HepG2 (cell line): ENCODE measurements around the gene DLX3. TPM values are rescaled to one million over a fixed set of nuclear protein-coding genes. Genes with fewer than 3 reads are reported as not detected.
A peak's percentile ranks its signal among the peaks of the same experiment; 100 is the strongest.

Experiments
- ATAC-seq: fragments of 200-7000 bp; cut with Tn5 transposase; 3 replicates; pipeline ENCODE4 v1.9.1; 2020; ENCODE audit warnings: mild to moderate bottlenecking, moderate library complexity
- BruUV-seq: library from RNA; stranded (reverse); fragments of 400-500 nt; replicated peaks from 2 replicates; lab custom pipeline; 2021; lab: Mats Ljungman, UMichigan
- CTCF ChIA-PET: fragments of 300-600 bp; formaldehyde crosslinking; extraction: SDS; loops from one replicate; lab custom pipeline; 2021; ENCODE audit warnings: low total read pairs, inconsistent platforms, low intra/inter-chr PET ratio; lab: Yijun Ruan, JAX
- POLR2A ChIA-PET: fragments of 350-600 bp; sonication (Branson Sonifier 250); formaldehyde crosslinking; loops from one replicate; lab custom pipeline; 2020; ENCODE audit warnings: antibody characterized with exemption, inconsistent platforms; lab: Yijun Ruan, JAX
- DNase-seq: peaks from one replicate; pipeline ENCODE4 v3.0.0-alpha.2; 2015; ENCODE audit warnings: low spot score
- FAIRE-seq: peaks from 3 replicates; lab custom pipeline; 2011; peaks lifted over from hg19 to GRCh38; lab: Jason Lieb, UNC
- H2AFZ ChIP-seq: one replicate; pipeline ENCODE4 v1.6.1; 2011; ENCODE audit warnings: low read length, inconsistent platforms
- H3K27ac ChIP-seq: fragments of 300-600 bp; 3 replicates; pipeline ENCODE4 v1.8.0; 2011; ENCODE audit warnings: mixed run types, mild to moderate bottlenecking, mixed read lengths, low read length, inconsistent platforms; ENCODE audit not compliant: insufficient read depth; ENCODE audit errors: extremely low read length
- H3K27me3 ChIP-seq, 2 experiments: fragments of 200-600 bp in 1 of 2; 2 replicates in 1 of 2; 3 replicates in 1 of 2; pipeline versions ENCODE4 v1.6.0 to v1.8.0; 2011; ENCODE audit warnings: low read length in 2 of 2, mild to moderate bottlenecking in 2 of 2, moderate library complexity in 2 of 2, inconsistent platforms in 1 of 2; ENCODE audit not compliant: insufficient read depth in 2 of 2, control insufficient read depth in 1 of 2
- H3K36me3 ChIP-seq, 2 experiments: fragments of 200-600 bp in 1 of 2; replicated peaks in 1 of 2; 2 replicates in 1 of 2; 3 replicates in 1 of 2; pipeline versions ENCODE4 v1.5.1 to v1.8.0; 2011; ENCODE audit warnings: low read length in 2 of 2, inconsistent platforms in 1 of 2; ENCODE audit not compliant: insufficient read depth in 2 of 2, control insufficient read depth in 1 of 2
- H3K4me1 ChIP-seq: 2 replicates; pipeline ENCODE4 v1.5.1; 2012; ENCODE audit warnings: low read length, inconsistent platforms; ENCODE audit not compliant: insufficient read depth
- H3K4me2 ChIP-seq: 2 replicates; pipeline ENCODE4 v1.6.0; 2011; ENCODE audit warnings: low read depth, low read length, inconsistent platforms
- H3K4me3 ChIP-seq, 3 experiments: fragments of 200-600 bp in 1 of 3; sonication (generic), shearing (Covaris generic) in 1 of 3; replicated peaks in 1 of 3; 2 replicates each; pipeline ENCODE4 v1.5.1; 2011 to 2016; ENCODE audit warnings: low read length in 3 of 3, inconsistent platforms in 2 of 3, low read depth in 2 of 3, mild to moderate bottlenecking in 2 of 3, control low read depth in 1 of 3, mixed read lengths in 1 of 3; ENCODE audit not compliant: insufficient read depth in 1 of 3
- H3K79me2 ChIP-seq: one replicate; pipeline ENCODE4 v1.6.1; 2011; ENCODE audit warnings: low read length, inconsistent platforms; ENCODE audit not compliant: insufficient read depth
- H3K9ac ChIP-seq: 2 replicates; pipeline ENCODE4 v1.6.0; 2011; ENCODE audit warnings: mild to moderate bottlenecking, low read depth, low read length, inconsistent platforms; ENCODE audit not compliant: insufficient read depth
- H3K9me3 ChIP-seq: 2 replicates; pipeline ENCODE4 v1.5.1; 2012; ENCODE audit warnings: mild to moderate bottlenecking, low read length
- H4K20me1 ChIP-seq: 2 replicates; pipeline ENCODE4 v1.6.0; 2011; ENCODE audit warnings: inconsistent platforms, mild to moderate bottlenecking, low read length, moderate library complexity; ENCODE audit not compliant: insufficient read depth
- ZEB1 ChIP-seq: IDR thresholded peaks from 2 replicates; pipeline ENCODE4 v1.6.1; 2012; ENCODE audit warnings: mild to moderate bottlenecking, low read depth, inconsistent platforms; ENCODE audit not compliant: insufficient replicate concordance
- ZNF224 ChIP-seq: sonication (generic); formaldehyde crosslinking; IDR thresholded peaks from 2 replicates; pipeline ENCODE4 v1.5.0; 2020; ENCODE audit warnings: mild to moderate bottlenecking, missing genetic modification reagents
- ZNF24 ChIP-seq: fragments of 450-650 bp; IDR thresholded peaks from 2 replicates; pipeline ENCODE4 v1.6.1; 2017; ENCODE audit warnings: antibody characterized with exemption, mild to moderate bottlenecking
- ZNF276 ChIP-seq: sonication (generic); formaldehyde crosslinking; IDR thresholded peaks from 2 replicates; pipeline ENCODE4 v1.4.0; 2020; ENCODE audit warnings: mild to moderate bottlenecking, low read depth, missing genetic modification reagents
- ZNF432 ChIP-seq: sonication (generic); formaldehyde crosslinking; IDR thresholded peaks from 2 replicates; pipeline ENCODE4 v1.5.0; 2020; ENCODE audit warnings: missing genetic modification reagents, mild to moderate bottlenecking, borderline replicate concordance
- WGBS: methylation state at CpG from one replicate; pipeline ENCODE4 v1.1.6; 2017; ENCODE audit warnings: low lambda C conversion rate; 5-methylcytosine and 5-hydroxymethylcytosine counted together
- in situ Hi-C: cut with HindIII; loops from 2 replicates; pipeline ENCODE4 v1.10.0; 2017; ENCODE audit warnings: low pct_unique_long_range_greater_than_20kb; ENCODE audit not compliant: extremely low pct_ligation_motif_present
- intact Hi-C: fragments of 100-400 bp; cut with micrococcal nuclease; formaldehyde crosslinking; loops from one replicate; pipeline ENCODE4 v1.10.0; 2022; ENCODE audit not compliant: unreplicated experiment
- polyA plus RNA-seq, 8 experiments: library from polyadenylated mRNA; depleted of rRNA in 3 of 8; stranded (reverse) in 7 of 8; unstranded in 1 of 8; fragments of >200 nt; fragmentation: Illumina TruSeq in 4 of 8; extraction: Trizol in 4 of 8; gene quantifications; 2 replicates each; pipeline versions ENCODE4 v1.2.1 to v1.2.3, GENCODE V29; 2011 to 2016; ENCODE audit warnings: low read depth in 4 of 8, missing spikeins in 1 of 8, mixed read lengths in 1 of 8; ENCODE audit not compliant: insufficient read depth in 1 of 8
- total RNA-seq, 5 experiments: library from RNA; depleted of rRNA; stranded (reverse); fragments of >200 nt; fragmentation: Illumina TruSeq; extraction: Trizol; gene quantifications; 2 replicates each; pipeline ENCODE4 v1.2.3, GENCODE V29; 2016; ENCODE audit warnings: low read depth in 1 of 5

Gene DLX3
- total and polyA plus RNA-seq, 2 of the 13 experiments (the other 11 are each of a cell fraction or from before 2014, with no cell fraction given), result 0.03 TPM; not detected in 1

GRCh38 chr17:50014471-50015088 is 19.6 kb upstream of the DLX3 start:
- H3K4me2 ChIP-seq, result no peak overlapping the region
- TF ChIP-seq ZNF276 (CRISPR knock-in tag) (no peak), ZEB1 (no peak)
- CTCF ChIA-PET, result no interaction called here
- FAIRE-seq (no peak), DNase-seq (no peak), ATAC-seq (no peak)
- H3K9me3 ChIP-seq, result peaks cover 3% of the 10 kb centered on the region; the same call in 1 of the 2 replicates
- H3K9ac ChIP-seq, result no peak overlapping the region
- no peaks in the 10 kb centered on the region for H3K79me2 ChIP-seq
- WGBS, result 0% methylated on average over 1 of the region's 1 CpG
- no peaks in the 10 kb centered on the region for H4K20me1 ChIP-seq
- no peak overlapping the region for H3K27ac ChIP-seq
- POLR2A ChIA-PET, result no interaction called here
- in situ Hi-C loops, result no loop called here
- no peaks in the 10 kb centered on the region for H3K4me1 ChIP-seq
- no peaks in the 10 kb centered on the region for H3K27me3 ChIP-seq
- no TSS peak for BruUV-seq
- H3K36me3 ChIP-seq, result no peaks in the 10 kb centered on the region
- no peak overlapping the region for H3K4me3 ChIP-seq
- intact Hi-C loops, result no loop called here
- H2AFZ ChIP-seq, result no peak overlapping the region

GRCh38 chr17:50013079-50013478 is 18.1 kb upstream of the DLX3 start:
- in situ Hi-C loops, result no loop called here
- no TSS peak for BruUV-seq
- H3K4me1 ChIP-seq, result no peaks in the 10 kb centered on the region
- ATAC-seq, result no peak
- no peak overlapping the region for H2AFZ ChIP-seq
- no peak for FAIRE-seq
- TF ChIP-seq ZNF432 (CRISPR knock-in tag) (no peak), ZNF24 (no peak), ZNF224 (peak; percentile 84)
- H3K79me2 ChIP-seq, result no peaks in the 10 kb centered on the region
- no peak for DNase-seq
- no peaks in the 10 kb centered on the region for H3K27me3 ChIP-seq
- no peak overlapping the region for H3K4me2 ChIP-seq
- CTCF ChIA-PET, result no interaction called here
- WGBS, result 7% methylated on average over 2 of the region's 2 CpGs
- H3K36me3 ChIP-seq, result no peaks in the 10 kb centered on the region
- no peak overlapping the region for H3K4me3 ChIP-seq
- POLR2A ChIA-PET, result no interaction called here
- H4K20me1 ChIP-seq, result no peaks in the 10 kb centered on the region
- intact Hi-C loops, result no loop called here
- H3K9me3 ChIP-seq, result peaks cover 3% of the 10 kb centered on the region; the same call in 1 of the 2 replicates
- no peak overlapping the region for H3K27ac ChIP-seq
- no peak overlapping the region for H3K9ac ChIP-seq
